Subcutaneous abdominal adipose tissue (tissue), 5 donors: Measurements from ENCODE around the gene STK32B.
"Not testable (repeated sequence)": the region's sequence is repeated elsewhere in the genome, so short reads cannot be mapped to it uniquely, and the experiment has no call there.

Source experiments
- H3K27ac ChIP-seq: one replicate; pipeline ENCODE4 v1.7.0; 2013; ENCODE audit warnings: low read depth, mild to moderate bottlenecking, inconsistent platforms, low read length, moderate library complexity
- H3K27me3 ChIP-seq, 5 donors: one replicate each; pipeline ENCODE4 v1.7.0; 2013; ENCODE audit warnings: low read length in 5 of 5, inconsistent platforms in 1 of 5; ENCODE audit not compliant: control insufficient read depth in 5 of 5, insufficient read depth in 4 of 5
- H3K36me3 ChIP-seq, 5 donors: one replicate each; pipeline ENCODE4 v1.7.0; 2013; ENCODE audit warnings: low read length in 5 of 5; ENCODE audit not compliant: control insufficient read depth in 5 of 5, insufficient read depth in 5 of 5
- H3K4me1 ChIP-seq, 5 donors: one replicate each; pipeline ENCODE4 v1.7.0; 2013; ENCODE audit warnings: low read length in 5 of 5, mild to moderate bottlenecking in 3 of 5, moderate library complexity in 1 of 5; ENCODE audit not compliant: control insufficient read depth in 5 of 5, insufficient read depth in 5 of 5
- H3K4me3 ChIP-seq, 5 donors: one replicate each; pipeline ENCODE4 v1.7.0; 2013; ENCODE audit warnings: low read length in 5 of 5, low read depth in 1 of 5
- H3K9ac ChIP-seq, 5 donors: one replicate each; pipeline ENCODE4 v1.7.0; 2013; ENCODE audit warnings: low read length in 5 of 5, mild to moderate bottlenecking in 4 of 5, moderate library complexity in 3 of 5
- H3K9me3 ChIP-seq, 5 donors: one replicate each; pipeline ENCODE4 v1.7.0; 2013; ENCODE audit warnings: low read length in 5 of 5; ENCODE audit not compliant: control insufficient read depth in 5 of 5
- donor health status: healthy.
- donor health status: healthy.
- donor health status: healthy.
- donor health status: healthy.
- donor health status: healthy.

Gene STK32B

DNA sequence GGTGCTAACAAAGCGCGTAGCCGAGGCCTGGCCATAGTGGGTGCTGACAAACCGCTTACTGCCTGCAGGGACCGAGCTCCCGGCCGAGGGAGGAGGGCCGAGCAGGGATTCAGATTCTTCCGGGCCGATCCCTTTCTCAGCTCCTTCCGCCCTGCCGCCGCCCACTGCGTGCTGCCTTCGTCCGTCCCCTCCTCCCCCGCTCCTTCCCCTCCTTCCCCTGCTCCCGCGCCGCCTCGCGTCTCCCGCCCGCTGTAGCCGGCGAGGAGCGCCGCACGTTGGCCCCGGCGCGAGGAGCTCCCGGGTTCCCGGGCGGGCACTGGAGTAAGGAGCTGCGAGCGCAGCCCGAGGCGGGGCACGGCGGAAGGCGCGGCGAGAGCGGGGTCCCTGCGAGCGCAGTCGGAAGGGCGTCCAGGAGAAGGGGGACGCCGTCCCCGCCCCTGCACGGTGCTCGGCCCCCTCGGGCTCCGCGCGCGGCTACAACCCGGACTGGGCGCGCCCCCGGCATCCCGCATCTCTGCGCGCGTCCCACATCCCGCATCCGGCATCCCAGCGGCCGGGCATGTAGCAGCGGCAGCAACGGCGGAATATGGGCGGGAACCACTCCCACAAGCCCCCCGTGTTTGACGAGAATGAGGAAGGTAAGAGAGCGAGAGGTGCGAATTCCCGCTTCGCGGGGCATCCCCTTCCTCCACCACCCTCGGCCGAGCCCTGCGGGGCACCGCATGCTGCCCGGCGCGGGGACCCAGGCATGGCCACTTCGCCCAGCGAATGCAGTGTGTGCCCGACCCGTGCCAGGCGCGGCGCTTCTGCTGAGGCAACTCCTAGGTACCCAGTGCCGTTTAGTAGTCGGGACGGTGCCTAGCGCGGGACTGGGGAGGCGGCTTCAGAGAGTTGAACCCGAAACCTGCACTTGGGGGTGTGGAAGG, at the start of gene STK32B:
STK32B (plus strand) TSS at position 203 of the 926 bp plus-strand sequence.
- Histone ChIP-seq H3K27ac (no peak within 1 kb of the TSS), H3K36me3 (no peaks in the 10 kb centered on the region), H3K4me3 (peak within 1 kb of the TSS; percentile 73 to 86 (median 78))

GRCh38 chr4:5001641-5002040, 49.6 kb upstream of the STK32B start:
- not testable (repeated sequence) for H3K4me1 ChIP-seq, H3K36me3 ChIP-seq, H3K9ac ChIP-seq, H3K9me3 ChIP-seq, H3K27me3 ChIP-seq, H3K4me3 ChIP-seq, H3K27ac ChIP-seq

More for the DNA sequence above, at the start of gene STK32B:
- H3K9ac ChIP-seq, result peak within 1 kb of the TSS in 4 of 5 donors; percentile 62 to 79 (median 74)
- no peaks in the 10 kb centered on the region for H3K9me3 ChIP-seq
- peaks cover 2 to 25% (median 20%) of the 10 kb centered on the region in 5 donors for H3K4me1 ChIP-seq
- peaks cover 0 to 11% (median 0%) of the 10 kb centered on the region in 5 donors for H3K27me3 ChIP-seq

DNA sequence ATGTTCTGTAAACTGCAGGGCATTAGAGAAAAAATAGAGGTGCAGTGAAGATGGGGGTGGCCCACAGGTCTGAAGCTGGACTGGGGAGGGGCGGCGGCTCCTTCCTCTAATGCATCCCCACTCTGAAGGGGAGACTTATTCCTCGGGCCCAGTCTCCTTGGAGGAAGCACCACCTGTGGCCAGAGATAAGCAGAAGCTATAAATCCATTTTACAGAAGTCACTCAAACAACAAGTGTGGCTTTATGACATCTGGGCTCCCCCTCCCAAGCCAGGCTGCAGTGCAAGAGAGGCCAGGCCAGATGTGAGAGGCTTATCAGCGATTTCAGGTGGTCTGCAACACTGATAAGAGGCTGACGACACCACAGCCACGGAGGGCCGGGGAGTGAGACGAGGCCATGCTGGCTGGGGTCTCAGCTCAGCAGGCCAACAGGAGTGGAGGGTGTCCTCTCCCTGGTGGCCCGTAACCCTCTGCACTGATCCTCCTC, 47.9 kb upstream of the STK32B start:
- H3K4me1 ChIP-seq, result no peaks in the 10 kb centered on the region
- H3K36me3 ChIP-seq, result no peaks in the 10 kb centered on the region
- no peak overlapping the region for H3K9ac ChIP-seq
- no peaks in the 10 kb centered on the region for H3K9me3 ChIP-seq
- no peak overlapping the region for H3K27ac ChIP-seq
- peaks cover 0 to 3% (median 0%) of the 10 kb centered on the region in 5 donors for H3K27me3 ChIP-seq
- no peak overlapping the region for H3K4me3 ChIP-seq

DNA sequence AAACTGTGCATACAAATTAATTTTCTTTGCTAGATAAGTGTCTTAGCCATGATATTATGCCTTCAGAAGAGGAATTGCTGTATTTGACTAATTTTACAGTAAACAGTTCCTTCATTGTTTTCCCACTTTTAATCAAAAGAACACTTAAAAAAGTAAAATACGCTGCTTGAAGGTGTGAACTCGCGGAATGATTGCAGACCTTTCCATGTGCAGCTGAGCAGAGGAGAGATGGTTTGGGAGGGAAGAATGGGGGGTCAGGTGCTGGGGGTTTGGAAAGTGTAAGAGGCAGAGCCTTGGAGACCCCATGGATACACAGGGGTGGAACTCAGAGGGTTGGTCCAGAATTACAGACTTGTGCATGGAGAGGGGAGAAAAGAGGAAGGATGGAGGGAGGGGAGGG, 47.4 kb upstream of the STK32B start:
- no peak overlapping the region for H3K27ac ChIP-seq
- no peak overlapping the region for H3K9ac ChIP-seq
- no peaks in the 10 kb centered on the region for H3K9me3 ChIP-seq
- H3K27me3 ChIP-seq, result peaks cover 0 to 3% (median 0%) of the 10 kb centered on the region in 5 donors
- no peak overlapping the region for H3K4me3 ChIP-seq
- H3K4me1 ChIP-seq, result no peaks in the 10 kb centered on the region
- no peaks in the 10 kb centered on the region for H3K36me3 ChIP-seq

- Histone ChIP-seq H3K4me3 (no peak overlapping the region), H3K36me3 (no peaks in the 10 kb centered on the region), H3K4me1 (no peaks in the 10 kb centered on the region), H3K27me3 (peaks cover 0 to 3% (median 0%) of the 10 kb centered on the region in 5 donors), H3K27ac (no peak overlapping the region), H3K9me3 (no peaks in the 10 kb centered on the region), H3K9ac (no peak overlapping the region)
Observed at GRCh38 chr4:5004496-5004895, 46.8 kb upstream of the STK32B start.

GRCh38 chr4:5006932-5007331, 44.3 kb upstream of the STK32B start:
- H3K27ac ChIP-seq, H3K4me1 ChIP-seq, H3K27me3 ChIP-seq, H3K36me3 ChIP-seq, H3K9ac ChIP-seq, H3K4me3 ChIP-seq, H3K9me3 ChIP-seq: not testable (repeated sequence)

- Histone ChIP-seq H3K36me3 (no peaks in the 10 kb centered on the region), H3K4me1 (no peaks in the 10 kb centered on the region), H3K4me3 (no peak overlapping the region), H3K9ac (no peak overlapping the region), H3K27ac (no peak overlapping the region), H3K27me3 (peaks cover 0 to 3% (median 0%) of the 10 kb centered on the region in 5 donors), H3K9me3 (no peaks in the 10 kb centered on the region)
Observed at GRCh38 chr4:5009796-5010195, 41.5 kb upstream of the STK32B start.

GRCh38 chr4:5010984-5011383, 40.3 kb upstream of the STK32B start:
- peaks cover 0 to 3% (median 0%) of the 10 kb centered on the region in 5 donors for H3K27me3 ChIP-seq
- no peak overlapping the region for H3K9ac ChIP-seq
- no peak overlapping the region for H3K4me3 ChIP-seq
- no peak overlapping the region for H3K27ac ChIP-seq
- H3K9me3 ChIP-seq, result no peaks in the 10 kb centered on the region
- H3K36me3 ChIP-seq, result no peaks in the 10 kb centered on the region
- H3K4me1 ChIP-seq, result no peaks in the 10 kb centered on the region

DNA sequence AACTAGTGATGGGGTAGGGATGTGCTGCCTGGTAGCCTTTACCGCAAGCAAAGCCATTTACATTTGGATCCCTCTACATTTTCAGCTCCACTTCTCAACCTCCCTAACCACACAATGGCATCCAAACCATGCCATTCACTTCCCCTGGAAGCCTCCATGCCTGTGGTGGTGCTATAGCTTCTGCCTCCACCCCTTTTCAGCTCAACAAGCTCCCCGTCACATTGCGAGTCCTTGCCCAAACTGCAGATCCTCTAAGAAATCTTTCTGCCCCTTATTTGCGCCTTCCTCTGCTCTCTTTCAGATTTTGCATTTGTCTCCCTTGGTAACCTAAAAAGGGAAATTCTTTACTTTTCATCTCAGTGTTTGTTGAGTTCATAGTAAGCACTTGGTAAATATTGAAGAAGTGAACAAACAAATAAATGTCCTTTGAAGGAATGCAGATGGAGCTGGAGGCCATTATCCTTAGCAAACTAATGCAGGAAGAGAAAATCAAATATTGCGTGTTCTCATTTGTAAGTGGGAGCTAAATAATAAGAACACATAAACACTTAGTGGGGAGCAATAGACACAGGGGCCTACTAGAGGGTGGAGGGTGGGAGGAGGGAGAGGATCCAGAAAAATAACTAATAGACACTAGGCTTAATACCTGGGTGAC, 38.9 kb upstream of the STK32B start:
- Histone ChIP-seq H3K4me3 (no peak overlapping the region), H3K4me1 (no peaks in the 10 kb centered on the region), H3K36me3 (no peaks in the 10 kb centered on the region), H3K27ac (no peak overlapping the region), H3K27me3 (peaks cover 0 to 8% (median 3%) of the 10 kb centered on the region in 5 donors), H3K9me3 (no peaks in the 10 kb centered on the region), H3K9ac (no peak overlapping the region)

GRCh38 chr4:5012958-5013357, 38.3 kb upstream of the STK32B start:
- no peak overlapping the region for H3K27ac ChIP-seq
- H3K36me3 ChIP-seq, result no peaks in the 10 kb centered on the region
- H3K4me1 ChIP-seq, result no peaks in the 10 kb centered on the region
- H3K27me3 ChIP-seq, result peaks cover 0 to 8% (median 3%) of the 10 kb centered on the region in 5 donors
- no peak overlapping the region for H3K9ac ChIP-seq
- H3K4me3 ChIP-seq, result no peak overlapping the region
- H3K9me3 ChIP-seq, result no peaks in the 10 kb centered on the region
